Measurements from ENCODE around the gene BABAM2. TPM values are rescaled to one million over a fixed set of nuclear protein-coding genes. Genes with fewer than 3 reads are reported as not detected.

BABAM2 gene
- total and polyA plus RNA-seq, 8 donors, result 27.1 to 49.2 (median 28.4) TPM

DNA sequence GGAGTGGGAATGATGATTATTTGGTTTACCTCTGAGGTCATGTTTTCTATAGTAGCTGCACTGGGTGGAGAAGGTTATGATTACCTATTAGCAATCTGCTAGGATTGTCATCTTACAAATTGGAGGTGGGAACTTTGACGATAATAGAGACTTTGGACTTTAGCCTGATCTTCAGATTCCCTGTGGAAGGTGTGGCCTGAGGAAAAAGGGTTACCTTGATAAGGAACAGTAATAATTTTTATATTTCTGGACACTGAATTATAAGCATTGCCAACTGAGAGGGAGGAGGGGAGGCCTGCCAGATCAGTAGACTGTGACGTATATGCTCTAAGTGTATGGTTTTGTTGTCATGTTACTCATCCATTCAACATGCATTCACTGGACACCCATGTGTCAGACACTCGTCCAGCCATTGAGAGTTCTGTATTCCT is 318.7 kb downstream of the BABAM2 start:
- Histone ChIP-seq H3K27me3 (no peaks in the 10 kb centered on the region), H3K36me3 (no peaks in the 10 kb centered on the region), H3K27ac (no peak overlapping the region), H3K4me1 (no peaks in the 10 kb centered on the region), H3K4me3 (no peak overlapping the region), H3K9me3 (no peaks in the 10 kb centered on the region)
- intact Hi-C loops (cut with DNase I), result no loop called here
- TF ChIP-seq, protein P1, sequence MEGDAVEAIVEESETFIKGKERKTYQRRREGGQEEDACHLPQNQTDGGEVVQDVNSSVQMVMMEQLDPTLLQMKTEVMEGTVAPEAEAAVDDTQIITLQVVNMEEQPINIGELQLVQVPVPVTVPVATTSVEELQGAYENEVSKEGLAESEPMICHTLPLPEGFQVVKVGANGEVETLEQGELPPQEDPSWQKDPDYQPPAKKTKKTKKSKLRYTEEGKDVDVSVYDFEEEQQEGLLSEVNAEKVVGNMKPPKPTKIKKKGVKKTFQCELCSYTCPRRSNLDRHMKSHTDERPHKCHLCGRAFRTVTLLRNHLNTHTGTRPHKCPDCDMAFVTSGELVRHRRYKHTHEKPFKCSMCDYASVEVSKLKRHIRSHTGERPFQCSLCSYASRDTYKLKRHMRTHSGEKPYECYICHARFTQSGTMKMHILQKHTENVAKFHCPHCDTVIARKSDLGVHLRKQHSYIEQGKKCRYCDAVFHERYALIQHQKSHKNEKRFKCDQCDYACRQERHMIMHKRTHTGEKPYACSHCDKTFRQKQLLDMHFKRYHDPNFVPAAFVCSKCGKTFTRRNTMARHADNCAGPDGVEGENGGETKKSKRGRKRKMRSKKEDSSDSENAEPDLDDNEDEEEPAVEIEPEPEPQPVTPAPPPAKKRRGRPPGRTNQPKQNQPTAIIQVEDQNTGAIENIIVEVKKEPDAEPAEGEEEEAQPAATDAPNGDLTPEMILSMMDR (IDR thresholded peaks at IDR 0.05), result no peak
- ATAC-seq (no peak), DNase-seq (no peak)

DNA sequence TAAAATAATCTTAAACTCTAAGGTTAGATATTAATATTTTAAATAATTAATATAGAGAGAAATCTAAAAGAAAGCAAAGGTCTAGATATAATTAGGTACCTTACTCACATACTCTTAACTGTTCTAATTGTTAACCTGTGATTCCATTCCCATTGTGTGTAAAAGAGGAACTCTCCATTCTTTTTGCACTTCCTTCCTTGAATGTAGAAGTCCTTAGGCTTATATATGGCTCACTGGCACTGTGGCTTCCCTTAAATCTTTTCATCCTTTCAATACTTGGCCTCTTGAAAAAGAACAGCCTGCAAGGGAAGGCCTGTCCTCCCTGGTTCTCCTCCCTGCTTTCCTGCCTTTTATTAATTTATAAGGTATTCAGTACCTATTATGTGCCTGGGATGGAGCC is 319.3 kb downstream of the BABAM2 start:
- no peak overlapping the region for H3K27ac ChIP-seq
- DNase-seq, result no peak
- H3K36me3 ChIP-seq, result no peaks in the 10 kb centered on the region
- no peak for ATAC-seq
- no peaks in the 10 kb centered on the region for H3K9me3 ChIP-seq
- no peak overlapping the region for H3K4me3 ChIP-seq
- TF ChIP-seq, protein P1 (IDR thresholded peaks at IDR 0.05), result no peak
- no peaks in the 10 kb centered on the region for H3K27me3 ChIP-seq
- intact Hi-C loops (cut with DNase I), result no loop called here
- H3K4me1 ChIP-seq, result no peaks in the 10 kb centered on the region

DNA sequence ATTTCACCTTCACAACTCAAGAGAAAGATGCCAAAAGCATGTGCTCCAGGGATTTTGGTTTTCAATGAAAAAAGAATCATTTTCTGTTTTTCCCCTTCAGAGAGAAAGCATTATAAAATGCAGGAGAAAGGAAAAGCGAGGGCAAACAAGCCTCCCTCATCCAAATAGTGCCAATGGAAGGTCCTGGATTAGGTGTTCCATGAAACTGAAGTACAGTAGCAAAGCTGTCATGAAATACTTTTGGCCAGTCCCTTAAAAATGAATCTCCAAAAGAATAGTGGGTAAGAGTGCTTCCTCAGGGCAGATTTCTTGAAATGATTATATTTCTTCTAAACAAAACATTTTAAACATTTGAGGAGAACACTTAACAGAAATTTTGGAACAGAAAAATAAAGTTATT is 320.0 kb downstream of the BABAM2 start:
- Histone ChIP-seq H3K27me3 (no peaks in the 10 kb centered on the region), H3K36me3 (no peaks in the 10 kb centered on the region), H3K27ac (no peak overlapping the region), H3K4me3 (no peak overlapping the region), H3K9me3 (no peaks in the 10 kb centered on the region), H3K4me1 (no peaks in the 10 kb centered on the region)
- TF ChIP-seq, protein P1 (IDR thresholded peaks at IDR 0.05), result no peak
- intact Hi-C loops (cut with DNase I), result no loop called here
- ATAC-seq (no peak), DNase-seq (no peak)

DNA sequence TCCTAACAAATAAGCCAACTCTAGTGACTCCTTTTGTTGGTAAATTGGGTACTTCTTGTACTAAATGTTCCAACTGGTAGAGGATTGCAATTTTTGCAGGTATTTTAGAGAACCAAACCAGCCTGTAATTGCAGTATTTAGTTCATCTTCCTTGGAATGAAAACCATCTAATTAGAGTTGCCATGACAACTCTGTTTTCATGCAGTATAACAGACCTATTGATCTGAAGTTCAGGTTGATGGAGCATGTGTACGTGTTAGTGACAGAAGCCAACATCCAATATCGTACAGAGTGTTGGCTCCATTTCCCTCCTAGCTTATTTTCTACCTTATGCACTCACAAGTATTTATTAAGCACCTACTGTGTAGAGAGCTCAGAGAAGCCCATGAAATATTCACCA is 325.8 kb downstream of the BABAM2 start:
- Histone ChIP-seq H3K4me3 (no peak overlapping the region), H3K27ac (no peak overlapping the region), H3K9me3 (no peaks in the 10 kb centered on the region), H3K4me1 (no peaks in the 10 kb centered on the region), H3K27me3 (no peaks in the 10 kb centered on the region), H3K36me3 (no peaks in the 10 kb centered on the region)
- DNase-seq, result no peak
- intact Hi-C loops (cut with DNase I), result no loop called here
- TF ChIP-seq, protein P1 (IDR thresholded peaks at IDR 0.05), result no peak
- no peak for ATAC-seq

DNA sequence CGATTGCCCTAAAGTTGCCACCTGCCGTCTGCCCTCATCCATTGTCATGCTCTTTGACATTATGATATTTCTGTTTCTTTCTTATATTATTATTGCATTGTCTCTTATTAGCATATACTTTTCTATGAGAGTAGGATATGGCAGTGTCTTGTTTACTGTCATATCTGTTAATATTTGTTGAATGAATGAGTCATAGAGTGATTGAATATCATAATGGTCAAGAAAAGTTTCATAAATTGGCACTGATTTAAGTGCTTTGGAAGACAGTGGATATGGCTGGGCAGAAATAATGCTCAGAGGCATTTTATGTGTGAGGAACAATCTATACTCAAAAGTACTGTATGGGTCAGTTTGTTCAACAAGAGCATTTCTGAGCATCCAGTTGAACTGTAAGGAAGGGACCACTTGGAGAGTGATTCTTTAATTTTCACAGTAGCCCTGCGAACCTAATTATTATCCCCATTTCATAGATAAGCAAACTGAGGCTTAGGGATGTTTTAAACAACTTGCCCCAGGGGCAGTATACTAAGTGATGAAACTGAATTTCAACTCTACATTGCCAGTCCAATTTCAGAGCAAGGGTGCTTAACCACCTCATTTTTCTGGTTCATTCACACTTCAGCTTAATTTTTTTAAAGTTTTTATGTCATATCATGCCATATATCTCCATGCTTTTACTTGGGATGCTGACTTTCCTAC is 326.7 kb downstream of the BABAM2 start:
- H3K4me1 ChIP-seq, result no peaks in the 10 kb centered on the region
- ATAC-seq (no peak), DNase-seq (no peak)
- intact Hi-C loops (cut with DNase I), result no loop called here
- TF ChIP-seq, protein P1 (IDR thresholded peaks at IDR 0.05), result no peak
- no peaks in the 10 kb centered on the region for H3K27me3 ChIP-seq
- no peaks in the 10 kb centered on the region for H3K36me3 ChIP-seq
- no peaks in the 10 kb centered on the region for H3K9me3 ChIP-seq
- no peak overlapping the region for H3K27ac ChIP-seq
- H3K4me3 ChIP-seq, result no peak overlapping the region

Data from left lung (tissue), 10 donors.